HG03196 (cell line): Measurements from ENCODE around the gene KCTD16.

Experiments used
- ATAC-seq: cut with Tn5 transposase; IDR thresholded peaks from one replicate; pipeline ENCODE4 v1.9.1; 2021; ENCODE audit not compliant: unreplicated experiment

KCTD16 gene

DNA sequence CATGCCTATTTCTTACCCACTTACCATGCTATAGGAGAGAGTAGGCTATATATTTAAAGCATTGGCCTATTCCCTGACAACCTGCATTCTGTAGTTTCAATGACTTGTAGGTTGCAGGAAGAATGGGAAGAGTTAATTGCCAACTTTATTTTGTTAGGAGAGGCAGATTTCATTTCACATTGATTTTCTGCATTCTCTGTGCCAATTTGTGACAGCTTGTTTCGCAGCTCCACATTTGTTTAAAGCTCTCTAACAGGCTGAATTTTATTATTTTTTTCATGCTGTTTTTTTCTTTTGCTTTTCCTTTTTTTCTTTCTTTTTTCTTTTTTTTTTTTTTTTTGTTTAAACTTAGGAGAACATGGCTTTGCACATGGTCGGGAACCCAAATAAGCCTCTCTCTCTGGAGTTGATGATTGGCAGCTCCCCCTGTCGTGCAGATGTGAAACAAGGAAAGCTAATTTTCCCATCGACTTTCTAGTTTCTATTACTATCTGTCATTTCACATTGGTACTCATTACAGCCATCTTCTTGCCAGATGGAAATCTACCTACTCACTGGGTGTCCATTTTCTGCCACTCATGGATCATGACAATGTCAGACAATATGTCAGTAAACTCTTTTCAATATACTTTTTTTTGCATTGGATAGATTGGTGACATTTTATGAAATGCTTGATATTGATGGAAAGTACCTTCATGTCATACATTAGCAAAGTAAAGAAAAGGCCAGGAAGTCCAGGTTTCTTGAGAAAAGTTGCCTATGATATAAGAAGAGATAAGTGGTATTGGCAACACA lies 223.2 kb downstream of the KCTD16 start:
- ATAC-seq = no peak

GRCh38 chr5:144395704-144396103 lies 225.0 kb downstream of the KCTD16 start:
- no peak for ATAC-seq

DNA sequence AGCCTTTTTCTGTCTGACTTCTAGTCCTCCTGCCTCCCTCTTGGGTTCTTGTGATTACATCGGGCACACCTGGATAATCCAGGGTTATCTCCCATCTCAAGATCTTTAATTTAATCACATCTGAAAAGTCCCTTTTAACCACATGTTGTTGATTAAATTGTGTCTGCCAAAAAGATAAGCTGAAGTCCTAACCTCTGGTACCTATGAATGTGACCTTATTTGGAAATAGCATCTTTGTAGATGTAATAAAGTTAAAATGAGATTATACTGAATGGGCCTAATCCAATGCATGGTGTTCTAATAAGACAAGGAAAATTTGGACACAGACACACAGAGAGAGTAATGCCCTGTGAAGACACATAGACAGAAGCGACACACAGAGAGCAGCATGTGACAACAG lies 232.4 kb downstream of the KCTD16 start:
- no peak for ATAC-seq

DNA sequence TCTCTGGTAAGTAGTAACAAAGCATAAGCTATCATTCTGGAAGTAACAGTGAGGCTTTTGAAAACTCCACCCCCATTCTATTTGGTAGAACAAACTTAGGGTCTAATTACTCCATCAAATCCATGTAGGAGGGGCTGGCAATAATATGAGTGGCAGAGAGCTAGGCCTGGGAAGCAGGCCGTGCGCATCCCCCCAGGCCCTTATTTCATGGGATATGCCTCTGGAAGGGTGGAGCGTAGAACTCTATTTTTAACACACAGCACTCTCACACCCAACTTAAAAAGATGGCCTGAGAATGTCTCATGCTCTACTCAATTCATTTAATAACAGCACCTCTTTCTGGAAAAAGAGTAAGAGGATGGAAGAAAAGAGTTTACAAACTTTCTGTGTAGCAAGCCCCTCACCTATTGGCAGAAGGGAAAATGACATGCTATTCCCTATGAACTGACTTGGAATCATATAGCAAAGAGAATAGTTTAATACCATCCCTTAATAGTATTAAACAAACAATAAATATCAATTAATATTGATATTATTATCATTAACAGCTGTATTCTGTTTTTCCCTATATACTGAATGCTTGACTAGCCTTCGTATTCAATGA lies 233.2 kb downstream of the KCTD16 start:
- no peak for ATAC-seq

DNA sequence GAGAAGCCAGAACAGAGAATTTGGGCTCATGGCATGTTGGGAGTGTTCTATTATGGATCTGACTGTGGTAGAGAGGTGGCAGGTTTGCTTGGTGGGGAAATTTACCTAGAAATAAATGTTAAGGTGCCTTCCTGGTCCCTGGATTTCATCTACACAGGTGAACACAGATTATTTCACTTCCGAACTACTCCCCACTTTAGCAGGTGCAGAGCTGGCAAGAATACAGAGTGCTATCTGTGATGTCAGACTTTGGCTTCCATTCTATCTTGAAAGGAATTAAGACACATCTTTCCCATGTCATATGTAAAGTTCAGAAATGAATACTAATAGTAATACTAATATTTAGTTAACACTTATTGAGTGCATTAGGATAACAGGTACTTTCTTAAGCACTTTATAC lies 234.0 kb downstream of the KCTD16 start:
- ATAC-seq = no peak

GRCh38 chr5:144405991-144406390 lies 235.3 kb downstream of the KCTD16 start:
- ATAC-seq = no peak

GRCh38 chr5:144406442-144406841 lies 235.8 kb downstream of the KCTD16 start:
- ATAC-seq = no peak

DNA sequence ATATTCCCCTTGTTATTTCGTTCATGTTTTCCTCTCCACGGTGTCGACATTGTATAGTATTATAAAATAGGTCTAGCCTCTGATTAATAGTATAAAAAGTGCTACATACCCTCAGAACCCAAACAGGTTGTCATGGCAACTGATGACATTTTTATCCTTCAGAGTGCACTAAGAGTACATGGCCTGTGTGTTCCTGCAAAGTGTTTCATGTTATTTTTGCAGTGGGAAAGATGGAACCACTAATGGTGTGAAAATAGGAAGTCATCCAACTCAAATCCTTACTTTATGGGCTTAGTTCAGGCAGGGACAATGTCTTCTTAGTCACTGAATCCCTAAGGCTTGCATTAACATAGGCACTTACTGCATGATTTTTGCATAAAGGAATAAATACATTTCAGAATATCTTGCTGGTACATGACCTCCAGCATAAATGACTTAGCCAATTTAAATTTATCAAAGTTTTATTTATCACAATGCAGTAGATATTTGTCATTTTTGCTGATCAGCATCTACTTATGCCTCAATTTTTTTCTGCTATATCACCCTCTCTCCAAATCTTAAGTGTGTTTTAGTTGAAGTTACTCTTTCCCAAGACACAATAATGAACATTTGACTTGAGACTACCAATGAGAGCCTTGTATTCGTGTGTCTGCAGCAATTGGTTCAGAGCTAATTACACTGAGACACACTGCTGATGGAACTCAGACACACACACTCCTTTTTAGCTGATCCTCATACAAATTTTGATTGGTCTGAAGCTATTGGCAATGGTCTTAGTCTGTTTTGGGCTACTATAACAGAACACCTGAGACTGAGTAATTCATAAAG lies 243.7 kb downstream of the KCTD16 start:
- ATAC-seq = no peak

GRCh38 chr5:144416196-144416595 lies 245.5 kb downstream of the KCTD16 start:
- no peak for ATAC-seq

DNA sequence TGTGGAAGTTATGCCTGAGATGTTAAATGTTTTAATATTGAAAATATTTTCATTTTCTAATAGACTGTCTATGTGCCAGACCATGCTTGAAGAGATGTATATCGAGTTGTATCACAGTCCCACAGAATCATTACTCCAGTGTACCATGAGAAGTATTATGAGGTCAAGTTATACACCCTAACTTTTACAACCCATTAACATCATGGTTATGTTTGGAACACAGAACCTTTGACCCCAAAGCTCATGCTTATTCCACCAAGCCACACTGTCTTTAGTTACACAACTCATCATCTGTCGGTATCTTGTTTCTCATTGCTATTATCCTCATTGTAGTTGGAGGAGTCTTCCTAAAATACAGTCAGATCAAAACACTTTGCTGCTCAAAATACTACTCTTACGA lies 248.0 kb downstream of the KCTD16 start:
- ATAC-seq = no peak

GRCh38 chr5:144421411-144421810 lies 250.7 kb downstream of the KCTD16 start:
- ATAC-seq = no peak

- no peak for ATAC-seq
These were observed 251.5 kb downstream of the KCTD16 start for GRCh38 chr5:144422018-144422727.

DNA sequence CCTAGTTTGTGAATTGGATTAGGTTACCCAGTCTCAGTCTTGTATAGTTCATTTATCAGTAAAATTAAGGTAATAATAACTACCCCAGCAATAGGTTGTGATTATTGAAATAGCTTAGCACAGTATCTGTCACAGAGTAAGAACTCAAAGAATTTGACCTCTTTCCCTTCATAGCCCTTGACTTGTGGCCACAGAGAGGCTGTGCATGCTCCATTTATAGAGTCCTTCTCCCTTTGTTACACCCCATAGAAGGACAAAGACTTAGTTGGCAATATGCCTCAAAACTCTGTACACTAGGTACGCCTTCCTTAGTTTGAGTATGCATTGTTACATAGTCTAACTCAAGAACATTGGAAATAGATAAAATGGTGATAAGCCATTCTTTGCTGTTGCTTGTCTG lies 257.2 kb downstream of the KCTD16 start:
- no peak for ATAC-seq

DNA sequence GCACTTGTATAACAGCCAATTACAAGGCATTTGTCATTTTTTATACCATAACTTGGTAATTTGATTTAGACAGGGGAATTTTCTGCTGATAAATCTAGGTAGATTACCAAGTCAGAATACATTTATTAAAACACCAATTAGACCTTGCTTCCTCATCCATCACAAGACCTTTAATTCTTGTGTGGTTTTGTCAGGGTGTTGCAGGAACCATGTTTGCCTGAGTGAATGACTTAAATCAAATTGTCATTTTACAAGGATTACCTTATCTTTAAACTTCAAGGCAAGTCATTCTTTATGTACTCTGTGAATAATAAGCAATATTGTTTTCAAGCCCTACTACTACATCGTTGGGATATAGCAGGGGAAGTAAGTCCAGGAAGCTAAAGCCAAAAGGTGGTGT lies 257.7 kb downstream of the KCTD16 start:
- ATAC-seq = no peak

GRCh38 chr5:144429405-144429804 lies 258.7 kb downstream of the KCTD16 start:
- no peak for ATAC-seq

DNA sequence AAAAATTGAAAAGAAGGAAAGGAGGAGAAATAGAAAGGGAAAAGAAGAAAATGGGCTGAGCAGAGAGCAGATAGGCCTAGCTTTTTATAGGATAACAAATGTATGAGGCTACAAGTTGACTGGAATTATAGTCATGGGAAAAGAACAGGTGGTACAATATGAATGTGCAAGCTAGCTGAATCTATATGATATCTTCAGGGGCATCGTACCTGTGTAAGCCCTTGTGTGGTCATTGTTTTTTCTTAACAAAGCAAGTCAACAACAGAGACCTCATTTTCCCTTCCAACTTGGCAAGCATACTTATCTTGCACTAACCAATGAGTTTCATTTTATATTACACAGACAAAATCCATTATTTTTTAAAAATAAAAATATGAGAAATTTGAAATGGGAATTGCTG lies 259.2 kb downstream of the KCTD16 start:
- ATAC-seq = no peak

GRCh38 chr5:144433140-144433822 lies 262.6 kb downstream of the KCTD16 start:
- ATAC-seq = no peak

GRCh38 chr5:144433893-144434292 lies 263.2 kb downstream of the KCTD16 start:
- ATAC-seq = no peak

GRCh38 chr5:144436007-144436406 lies 265.3 kb downstream of the KCTD16 start:
- ATAC-seq = no peak

DNA sequence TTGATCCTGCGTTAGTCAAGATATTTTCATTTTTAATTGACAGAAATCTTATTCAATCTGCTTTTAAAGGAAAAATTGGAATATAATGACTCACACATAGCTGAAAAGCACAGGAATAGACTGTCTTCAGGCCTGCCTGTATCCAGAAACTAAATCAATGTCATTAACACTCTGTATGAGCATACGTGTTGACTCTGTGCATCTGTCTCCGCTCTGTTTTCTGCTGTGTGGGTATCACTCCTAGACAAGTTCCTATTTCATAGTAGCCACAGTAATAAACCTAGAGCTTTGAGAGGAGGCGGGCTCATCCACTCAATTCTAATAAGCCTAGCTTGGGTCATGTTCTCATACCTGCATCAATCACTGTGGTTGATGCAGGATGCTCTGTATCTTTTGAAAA lies 267.6 kb downstream of the KCTD16 start:
- ATAC-seq = no peak

DNA sequence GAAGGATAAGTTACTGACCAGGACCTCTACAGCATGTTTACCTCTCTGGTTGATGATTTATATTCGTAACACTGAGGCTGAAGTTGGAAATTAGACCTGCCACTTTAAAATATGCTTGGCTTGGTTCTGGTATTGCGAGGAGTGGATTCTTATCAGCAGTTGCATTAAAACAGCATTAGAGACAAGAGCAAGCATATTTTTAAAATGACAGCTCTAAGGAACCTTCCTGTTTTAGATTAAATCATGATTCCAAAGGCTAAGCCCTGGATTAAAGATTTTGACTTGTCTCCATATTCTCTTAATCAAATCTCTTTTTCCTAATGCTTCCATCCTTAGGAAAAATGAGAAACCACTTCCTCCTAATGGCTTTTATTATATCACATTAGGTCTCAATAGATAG lies 277.8 kb downstream of the KCTD16 start:
- ATAC-seq = no peak
